ENCODE data around the gene SNRPD1.
A peak's percentile ranks its signal among the peaks of the same experiment; 100 is the strongest.
"Not testable (repeated sequence)": the region's sequence is repeated elsewhere in the genome, so short reads cannot be mapped to it uniquely, and the experiment has no call there.

SNRPD1 gene

GRCh38 chr18:21612125-21613039 is at the start of gene SNRPD1:
TSS of gene SNRPD1 (plus strand) at chr18:21612314. CDS start at chr18:21612430, 116 bp downstream.
- peak; percentile 87 for TF ChIP-seq CTCF (conservative IDR thresholded peaks at IDR 0.05; ENCODE audit: low read depth, low read length)
- H3K4me3 ChIP-seq (ENCODE audit: low read depth, low read length), result peak within 1 kb of the TSS; percentile 93
- peak; percentile 95 for DNase-seq (ENCODE audit: low read depth)

- peak; percentile 12 for DNase-seq (ENCODE audit: low read depth)
- no peak for TF ChIP-seq CTCF (conservative IDR thresholded peaks at IDR 0.05; ENCODE audit: low read depth, low read length)
- no peak overlapping the region for H3K4me3 ChIP-seq (ENCODE audit: low read depth, low read length)
Measured at GRCh38 chr18:21571772-21572171, 40.3 kb upstream of the SNRPD1 start.

GRCh38 chr18:21575656-21576055 is 36.5 kb upstream of the SNRPD1 start:
- TF ChIP-seq CTCF (conservative IDR thresholded peaks at IDR 0.05; ENCODE audit: low read depth, low read length), result no peak
- no peak for DNase-seq (ENCODE audit: low read depth)
- H3K4me3 ChIP-seq (ENCODE audit: low read depth, low read length), result no peak overlapping the region

GRCh38 chr18:21584391-21584790 is 27.7 kb upstream of the SNRPD1 start:
- no peak overlapping the region for H3K4me3 ChIP-seq (ENCODE audit: low read depth, low read length)
- no peak for DNase-seq (ENCODE audit: low read depth)
- TF ChIP-seq CTCF (conservative IDR thresholded peaks at IDR 0.05; ENCODE audit: low read depth, low read length), result no peak

GRCh38 chr18:21592361-21592760 is 19.8 kb upstream of the SNRPD1 start:
- H3K4me3 ChIP-seq (ENCODE audit: low read depth, low read length); DNase-seq (ENCODE audit: low read depth): not testable (repeated sequence)

- peak; percentile 29 for TF ChIP-seq CTCF (conservative IDR thresholded peaks at IDR 0.05; ENCODE audit: low read depth, low read length)
- DNase-seq (ENCODE audit: low read depth), result peak; percentile 26
- no peak overlapping the region for H3K4me3 ChIP-seq (ENCODE audit: low read depth, low read length)
Measured at GRCh38 chr18:21593540-21594257, 18.4 kb upstream of the SNRPD1 start.

- no peak overlapping the region for H3K4me3 ChIP-seq (ENCODE audit: low read depth, low read length)
- no peak for TF ChIP-seq CTCF (conservative IDR thresholded peaks at IDR 0.05; ENCODE audit: low read depth, low read length)
- no peak for DNase-seq (ENCODE audit: low read depth)
Measured at GRCh38 chr18:21597620-21598019, 14.5 kb upstream of the SNRPD1 start.
